GM21515 (cell line): ENCODE measurements around the gene APC2.
"Not testable (repeated sequence)": the region's sequence is repeated elsewhere in the genome, so short reads cannot be mapped to it uniquely, and the experiment has no call there.

Source experiments
- ATAC-seq: cut with Tn5 transposase; IDR thresholded peaks from one replicate; pipeline ENCODE4 v1.9.1; 2021; ENCODE audit not compliant: unreplicated experiment

The APC2 gene

DNA sequence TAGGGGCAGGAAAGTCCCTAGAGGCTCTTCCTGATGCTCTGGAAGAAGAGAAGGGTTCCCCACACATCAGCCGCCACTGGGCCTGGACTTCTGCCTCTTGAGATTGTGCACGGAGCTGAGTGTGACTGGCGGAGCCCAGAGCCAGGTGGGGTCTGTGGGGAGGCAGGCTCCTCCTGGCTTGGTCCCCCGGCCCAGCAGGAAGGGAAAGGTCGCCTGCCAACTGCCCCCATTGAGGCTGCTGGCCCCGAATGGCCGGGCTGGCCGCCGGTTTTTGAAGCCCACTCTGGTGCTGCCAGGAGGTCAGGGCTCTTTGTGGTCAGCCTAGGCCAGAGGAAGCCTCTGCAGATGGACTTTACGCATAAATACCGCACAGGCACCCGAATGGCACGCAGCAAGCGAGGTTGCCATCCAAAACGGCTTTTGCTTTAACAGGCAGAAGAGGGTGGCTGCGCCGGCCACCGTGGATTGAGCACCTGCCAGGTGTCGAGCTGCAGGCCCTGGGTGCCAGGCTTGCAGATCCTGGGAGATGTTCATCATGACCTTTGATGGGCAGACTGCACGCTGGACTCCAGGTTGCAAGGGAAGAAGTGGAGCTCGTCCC lies 37.5 kb upstream of the APC2 start:
- no peak for ATAC-seq

DNA sequence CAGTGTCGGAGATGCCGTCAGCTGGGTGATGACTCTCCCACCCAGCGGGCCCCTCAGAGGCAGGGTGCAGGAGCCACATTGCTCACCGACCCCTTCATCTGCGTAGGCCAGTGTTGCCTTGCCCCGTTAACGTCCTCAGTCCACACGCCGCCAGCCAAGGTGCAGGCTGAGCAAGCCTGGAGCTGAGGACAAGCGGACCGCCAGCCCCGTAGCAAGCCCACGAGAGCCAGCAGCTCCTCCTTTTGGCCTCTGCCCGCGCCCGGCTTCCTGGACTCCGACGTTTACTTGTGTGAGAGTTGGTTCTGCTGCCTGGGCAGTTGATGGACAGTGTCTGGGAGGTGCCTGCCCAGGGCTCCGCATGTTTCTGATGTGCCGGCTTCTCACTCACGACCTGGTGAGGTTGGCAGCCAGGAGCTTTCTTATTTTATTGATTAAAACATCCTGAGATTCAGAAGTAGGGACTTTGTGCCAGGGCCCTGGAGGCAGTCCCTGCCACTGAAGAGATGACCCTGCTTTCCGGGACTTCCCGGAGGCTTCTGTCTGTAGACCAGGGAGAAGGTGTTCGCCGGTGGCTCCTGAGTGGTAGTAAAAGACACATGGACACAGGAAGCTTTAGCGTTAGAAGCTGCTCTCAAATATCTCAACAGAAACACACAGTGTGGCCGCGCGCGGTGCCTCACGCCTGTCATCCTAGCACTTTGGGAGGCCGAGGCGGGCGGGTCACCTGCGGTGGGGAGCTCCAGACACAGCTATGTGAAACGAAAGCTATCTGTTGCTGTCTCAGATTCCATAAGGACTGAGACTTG lies 36.7 kb upstream of the APC2 start:
- ATAC-seq, result no peak

DNA sequence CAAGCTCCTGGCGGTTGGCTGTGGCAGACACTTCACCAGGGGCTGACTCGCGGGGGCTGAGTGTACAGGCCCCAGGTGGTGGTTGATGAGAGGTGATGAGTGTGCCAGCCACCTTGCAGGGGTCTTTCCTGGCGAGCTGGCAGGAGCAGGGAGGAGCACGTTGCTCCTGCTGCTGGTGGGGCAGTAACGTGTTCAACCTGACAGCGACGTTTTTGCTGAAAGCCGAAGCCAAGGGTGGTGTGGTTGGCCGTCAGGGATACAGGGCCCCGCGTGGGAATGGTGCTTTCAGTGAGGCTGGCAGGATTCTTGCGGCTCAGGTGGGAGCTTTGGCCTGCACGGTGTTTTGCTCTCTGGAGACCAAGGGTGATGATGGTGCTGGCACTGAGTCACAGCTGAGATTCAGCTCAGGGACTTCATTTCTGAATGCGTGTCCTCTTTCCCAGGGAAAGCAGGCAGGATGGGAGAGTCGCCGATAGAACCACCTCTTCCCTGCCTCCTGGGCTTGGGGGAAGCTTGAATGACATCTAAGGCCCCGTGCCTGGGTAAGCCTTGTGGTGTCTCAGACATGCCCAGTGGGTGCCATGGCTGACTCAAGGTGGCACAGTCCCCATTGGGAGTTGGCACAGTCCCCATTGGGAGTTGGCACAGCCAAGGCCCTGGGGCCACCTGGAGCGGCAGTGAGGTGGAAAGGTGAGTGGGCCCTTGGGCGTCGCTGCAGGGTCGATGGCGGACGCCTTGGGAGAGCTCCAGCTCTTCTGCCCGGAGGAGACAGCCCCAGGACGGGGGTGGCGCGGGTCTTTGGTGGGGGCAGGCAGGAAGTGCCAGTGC lies 33.7 kb upstream of the APC2 start:
- ATAC-seq, result no peak

DNA sequence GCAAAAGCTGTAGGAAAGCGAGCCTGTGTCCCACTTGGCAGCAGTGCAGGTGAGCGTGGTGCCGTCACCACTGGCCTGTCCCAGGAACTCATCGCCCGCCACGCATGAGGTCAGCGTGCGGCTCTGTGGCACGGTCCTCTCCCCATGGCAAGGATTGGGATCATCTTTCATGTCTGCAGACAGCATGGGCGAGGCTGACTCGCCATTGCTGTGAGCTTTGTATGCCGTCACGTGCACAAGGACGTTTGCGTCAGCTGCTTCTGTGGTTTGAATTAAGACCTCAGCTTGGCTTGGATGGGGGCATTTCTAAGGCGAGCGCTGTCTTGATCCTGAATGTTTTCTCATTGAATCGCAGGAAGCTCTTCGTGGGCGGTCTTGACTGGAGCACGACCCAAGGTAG lies 32.8 kb upstream of the APC2 start:
- no peak for ATAC-seq

DNA sequence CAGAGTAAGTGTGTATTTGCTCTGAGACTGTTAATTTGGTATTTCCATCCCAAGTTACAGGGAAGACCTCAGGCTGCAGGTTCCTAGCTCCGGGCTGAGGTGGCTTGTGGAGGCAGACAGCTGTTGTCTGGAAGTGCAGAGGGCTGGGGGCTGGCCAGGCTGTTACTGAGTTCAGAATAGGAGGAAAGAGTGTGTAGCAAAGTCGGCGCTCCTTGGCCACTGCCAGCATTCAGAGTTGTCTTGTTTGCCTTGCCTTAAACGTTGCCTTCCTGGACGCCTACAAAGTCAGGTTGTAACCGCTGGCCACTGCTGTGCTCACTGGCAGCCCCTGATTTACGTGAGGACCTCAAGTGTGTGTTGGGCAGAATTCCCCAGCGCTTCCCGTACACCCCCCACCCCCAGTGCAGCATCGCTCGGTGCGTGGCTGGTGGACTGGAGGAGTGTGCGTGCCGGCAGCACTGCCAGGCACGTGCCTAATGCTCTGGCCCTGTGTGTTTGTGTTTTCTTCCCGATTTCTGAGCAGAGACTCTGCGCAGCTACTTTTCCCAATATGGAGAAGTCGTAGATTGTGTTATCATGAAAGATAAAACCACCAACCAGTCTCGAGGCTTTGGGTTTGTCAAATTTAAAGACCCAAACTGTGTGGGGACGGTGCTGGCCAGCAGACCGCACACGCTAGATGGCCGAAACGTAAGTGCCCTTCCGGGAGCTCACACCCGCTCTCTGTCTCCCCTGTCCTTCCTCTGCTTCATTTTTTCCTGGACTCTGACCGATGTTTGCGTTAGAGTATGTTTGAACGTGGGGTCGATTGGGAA lies 32.0 kb upstream of the APC2 start:
- no peak for ATAC-seq

DNA sequence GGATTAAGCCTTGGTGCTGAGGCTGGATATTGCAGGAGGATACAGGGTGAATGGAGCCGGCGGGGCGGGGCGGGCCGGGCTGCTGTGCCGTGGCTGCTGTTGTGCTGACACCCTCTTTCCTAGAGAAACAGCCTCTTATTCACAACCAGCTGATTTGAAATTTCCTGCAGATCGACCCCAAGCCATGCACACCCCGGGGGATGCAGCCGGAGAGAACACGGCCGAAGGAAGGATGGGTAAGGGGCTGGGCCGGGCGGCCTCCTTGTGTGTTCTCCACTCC lies 31.5 kb upstream of the APC2 start:
- ATAC-seq, result no peak

DNA sequence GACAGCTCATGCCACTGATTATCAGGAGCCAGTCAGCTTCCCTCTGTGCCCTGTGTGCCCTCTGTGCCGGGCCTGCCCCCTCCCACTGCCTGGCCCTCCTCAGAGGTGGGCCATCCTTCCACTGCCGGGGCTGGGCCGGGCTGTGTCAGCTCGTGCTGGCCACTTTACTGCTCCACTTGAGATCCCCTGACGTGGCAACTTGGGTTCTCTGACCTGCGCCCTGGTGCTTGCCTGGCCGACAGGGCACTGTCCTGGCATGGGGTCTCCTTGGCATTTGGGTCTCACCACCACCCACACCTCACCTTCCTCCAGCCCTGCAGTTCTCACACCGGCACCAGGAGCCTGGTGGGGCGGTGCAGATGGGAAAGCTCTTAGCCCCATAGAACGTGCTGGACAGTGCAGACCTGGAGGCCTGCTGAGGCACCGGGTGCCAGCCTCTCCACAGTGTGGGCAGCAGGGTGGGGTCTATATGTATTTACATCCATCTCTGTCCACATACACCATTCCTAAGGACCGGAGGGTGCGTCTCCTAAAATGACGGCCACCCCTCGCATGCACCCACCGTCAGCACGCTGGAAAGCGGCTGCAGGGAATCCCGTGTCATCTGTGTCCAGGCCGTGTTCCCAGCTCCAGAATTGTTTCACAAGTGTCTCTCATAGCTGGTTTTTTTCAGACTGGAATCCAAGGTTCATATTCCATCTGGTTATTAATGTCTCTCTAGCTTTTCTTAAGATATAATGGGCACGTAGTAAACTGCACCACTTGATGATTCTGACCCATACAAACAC lies 30.8 kb upstream of the APC2 start:
- no peak for ATAC-seq

DNA sequence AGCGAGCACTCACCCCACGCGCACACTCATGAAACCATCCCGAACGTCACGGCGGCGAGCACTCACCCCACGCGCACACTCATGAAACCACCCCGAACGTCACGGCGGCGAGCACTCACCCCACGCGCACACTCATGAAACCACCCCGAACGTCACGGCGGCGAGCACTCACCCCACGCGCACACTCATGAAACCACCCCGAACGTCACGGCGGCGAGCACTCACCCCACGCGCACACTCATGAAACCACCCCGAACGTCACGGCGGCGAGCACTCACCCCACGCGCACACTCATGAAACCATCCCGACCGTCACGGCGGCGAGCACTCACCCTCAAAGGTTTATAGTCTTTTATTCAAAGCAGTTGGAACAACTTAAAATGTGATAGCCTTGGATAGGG lies 29.8 kb upstream of the APC2 start:
- not testable (repeated sequence) for ATAC-seq

DNA sequence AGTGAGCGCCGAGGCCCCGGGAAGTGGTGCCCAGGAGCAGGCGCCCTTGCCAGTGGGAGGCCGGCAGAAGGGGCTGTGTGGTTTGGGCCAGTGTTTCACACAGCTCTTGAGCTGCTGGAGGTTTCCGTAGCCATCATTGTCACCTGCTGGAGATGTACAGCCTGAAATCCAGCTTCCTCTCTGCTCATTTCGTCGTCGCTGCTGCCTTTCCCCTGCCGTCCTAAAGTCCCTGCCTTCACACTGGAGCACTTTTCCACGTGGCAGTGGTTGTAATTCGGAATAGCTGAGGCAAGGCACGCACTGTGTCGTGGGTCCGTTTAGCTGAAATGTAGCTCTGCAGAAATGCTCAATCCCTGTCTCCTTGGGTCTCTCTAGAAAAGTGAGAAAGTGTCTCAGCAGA lies 29.3 kb upstream of the APC2 start:
- ATAC-seq, result no peak

DNA sequence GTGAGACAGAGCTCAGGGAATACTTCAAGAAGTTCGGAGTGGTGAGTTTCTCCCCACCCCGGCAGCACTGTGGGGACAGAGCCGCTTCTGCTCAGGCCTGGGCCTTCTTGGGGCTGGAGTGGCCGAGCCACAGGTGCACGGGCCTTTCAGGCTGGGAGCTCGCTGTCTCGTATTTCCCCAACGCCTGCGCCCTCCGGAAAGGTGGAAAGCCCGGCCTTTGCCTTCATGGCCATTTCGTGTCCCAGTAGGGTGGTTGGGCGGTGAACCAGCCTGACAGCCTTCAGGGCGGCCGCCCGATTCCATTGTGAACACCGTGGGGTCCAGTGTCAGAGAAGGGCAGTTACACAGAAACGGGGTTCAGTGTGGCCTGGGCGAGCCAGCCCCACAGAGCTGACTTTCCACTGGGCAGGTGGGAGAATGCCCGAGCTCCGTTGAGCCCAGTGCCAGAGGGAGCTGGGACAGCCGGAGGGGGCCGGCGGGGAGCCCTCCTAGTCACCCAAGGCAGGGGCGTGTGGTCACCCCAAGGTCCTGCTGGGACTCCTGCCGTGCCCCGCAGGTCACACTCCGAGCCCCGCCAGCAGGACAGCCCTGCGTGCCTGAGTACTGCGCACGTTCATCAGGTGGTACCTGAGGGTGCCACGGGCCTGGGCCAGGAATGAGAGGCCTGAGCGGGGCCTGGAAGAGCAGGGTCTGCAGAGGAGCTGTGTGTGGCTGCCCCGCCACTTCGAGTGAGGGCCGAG lies 28.5 kb upstream of the APC2 start:
- ATAC-seq, result no peak

DNA sequence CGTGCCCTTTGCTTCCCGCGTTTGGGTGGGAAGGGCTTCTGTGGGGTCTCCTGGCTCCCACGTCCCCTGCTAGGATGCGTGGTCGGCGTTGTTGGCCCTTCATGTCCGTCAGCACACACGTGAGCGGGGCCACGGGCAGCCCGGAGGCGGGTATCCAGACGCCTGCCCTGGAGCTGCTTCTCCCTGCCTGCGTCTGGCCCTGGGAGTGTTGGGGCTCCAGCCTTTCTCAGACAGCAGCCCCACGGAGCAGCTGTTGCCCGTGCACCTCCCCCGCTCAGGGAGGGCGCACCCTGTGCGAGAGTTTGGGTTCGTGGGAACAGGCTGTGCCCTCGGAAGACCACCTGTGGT lies 28.0 kb upstream of the APC2 start:
- ATAC-seq, result no peak

DNA sequence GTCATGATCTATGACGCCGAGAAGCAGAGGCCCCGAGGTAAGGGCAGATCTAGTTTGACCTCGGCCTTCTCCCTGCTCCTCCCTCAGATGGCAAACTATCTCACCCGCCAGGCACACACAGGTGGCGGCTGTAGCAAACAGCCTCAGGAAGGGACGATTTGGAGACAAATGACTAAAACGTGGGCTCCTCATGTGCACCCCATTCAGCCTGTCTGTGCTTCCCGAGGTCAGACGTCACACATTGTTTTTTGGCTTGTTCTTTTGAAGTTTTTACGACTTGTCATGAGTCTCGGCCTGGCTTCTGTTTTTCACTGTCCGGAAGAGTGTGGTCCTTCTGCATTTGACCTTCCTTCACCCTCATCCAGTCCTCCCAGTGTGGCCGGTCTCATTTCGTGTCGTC lies 27.6 kb upstream of the APC2 start:
- no peak for ATAC-seq

DNA sequence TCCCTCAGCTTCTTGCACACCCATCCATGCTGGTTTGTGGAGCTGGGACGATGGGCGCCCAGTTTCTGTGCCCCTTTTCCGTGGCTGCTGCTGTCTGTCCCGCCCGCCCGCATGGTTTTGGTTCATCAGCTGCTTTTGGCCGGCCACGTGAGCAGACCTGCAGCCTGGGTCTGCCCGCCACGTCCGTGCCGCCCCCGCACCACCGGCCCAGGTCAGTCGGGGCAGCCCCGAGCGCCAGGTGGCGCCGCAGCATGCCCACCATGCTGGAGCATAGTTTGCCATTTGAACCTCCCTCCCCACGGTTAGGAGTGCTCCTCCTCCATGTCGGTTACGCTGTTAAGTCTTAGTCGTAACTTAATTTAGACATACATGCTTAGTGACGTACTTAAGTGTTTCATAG lies 27.0 kb upstream of the APC2 start:
- ATAC-seq, result no peak

DNA sequence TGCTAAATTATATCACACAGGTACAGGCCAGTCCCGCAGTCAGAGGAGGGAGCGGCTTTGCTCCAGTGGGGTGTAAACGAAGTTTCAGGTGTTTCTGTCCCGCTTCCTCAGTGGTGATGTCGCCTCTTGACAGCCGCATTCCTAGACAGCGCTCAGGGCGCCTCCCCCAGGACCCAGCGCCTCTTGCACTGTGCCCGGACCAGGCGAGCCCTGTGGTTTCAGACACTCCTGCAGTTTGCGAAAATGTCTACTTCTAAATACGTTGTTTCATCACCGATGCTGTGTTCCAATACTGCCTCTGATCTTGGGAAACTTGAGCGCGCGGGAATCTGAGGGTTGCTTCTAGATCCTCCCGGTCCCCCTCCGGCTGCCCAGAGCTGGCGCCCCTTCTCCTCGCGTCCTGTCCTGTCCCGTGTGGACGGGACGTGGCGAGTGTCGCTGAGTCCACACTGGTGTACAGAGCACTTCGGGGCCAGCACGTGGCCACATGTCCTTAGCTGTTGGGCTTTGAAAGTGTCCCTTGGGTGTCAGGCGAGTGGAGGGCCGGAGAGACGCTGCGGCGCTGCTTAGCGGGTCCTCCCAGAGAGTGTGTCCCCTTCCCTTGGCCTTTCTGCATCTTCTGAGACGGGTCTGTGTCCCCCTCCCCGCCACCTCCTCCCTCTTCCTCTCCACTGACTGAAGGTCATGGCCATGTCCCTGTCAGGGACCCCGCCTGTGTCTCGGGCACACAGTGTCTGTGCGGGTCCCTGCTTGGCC lies 26.3 kb upstream of the APC2 start:
- ATAC-seq, result no peak

DNA sequence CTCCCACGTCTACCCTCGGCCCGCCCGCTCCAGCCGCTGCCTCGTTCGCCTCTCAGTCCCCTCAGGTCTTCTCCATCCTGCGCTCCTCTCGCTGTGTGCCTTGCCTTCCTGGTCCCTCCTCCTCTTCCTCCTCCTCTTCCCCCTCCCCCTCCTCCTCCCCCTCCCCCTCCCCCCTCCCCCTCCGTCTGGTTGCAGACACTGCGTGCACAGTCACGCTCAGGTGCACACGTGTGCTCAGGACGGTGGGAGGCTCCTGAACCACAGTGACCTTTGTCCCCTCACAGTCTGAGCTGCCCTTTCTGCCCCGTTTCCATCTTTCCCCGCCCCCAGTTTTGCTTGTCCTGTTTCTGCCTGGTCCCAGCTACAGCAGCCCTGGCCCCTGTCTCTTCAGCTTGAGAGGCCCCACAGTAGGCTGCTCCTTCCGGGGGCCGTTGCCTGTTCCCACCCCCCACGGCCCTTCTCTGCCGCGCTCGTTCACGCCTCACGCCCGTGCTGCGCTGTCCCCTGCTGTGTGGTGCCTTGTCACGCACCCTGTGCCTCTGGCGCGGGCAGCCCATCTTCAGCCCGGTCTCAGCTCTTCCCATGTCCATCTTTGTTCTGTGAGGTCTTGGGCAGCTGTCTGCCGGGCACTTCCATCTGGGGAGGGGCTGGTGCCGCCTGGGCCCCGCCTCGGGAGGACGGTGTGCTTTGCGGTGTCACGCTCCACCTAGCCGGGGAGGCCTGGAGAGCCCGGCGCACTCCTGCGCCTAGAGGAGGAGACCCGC lies 25.5 kb upstream of the APC2 start:
- no peak for ATAC-seq

DNA sequence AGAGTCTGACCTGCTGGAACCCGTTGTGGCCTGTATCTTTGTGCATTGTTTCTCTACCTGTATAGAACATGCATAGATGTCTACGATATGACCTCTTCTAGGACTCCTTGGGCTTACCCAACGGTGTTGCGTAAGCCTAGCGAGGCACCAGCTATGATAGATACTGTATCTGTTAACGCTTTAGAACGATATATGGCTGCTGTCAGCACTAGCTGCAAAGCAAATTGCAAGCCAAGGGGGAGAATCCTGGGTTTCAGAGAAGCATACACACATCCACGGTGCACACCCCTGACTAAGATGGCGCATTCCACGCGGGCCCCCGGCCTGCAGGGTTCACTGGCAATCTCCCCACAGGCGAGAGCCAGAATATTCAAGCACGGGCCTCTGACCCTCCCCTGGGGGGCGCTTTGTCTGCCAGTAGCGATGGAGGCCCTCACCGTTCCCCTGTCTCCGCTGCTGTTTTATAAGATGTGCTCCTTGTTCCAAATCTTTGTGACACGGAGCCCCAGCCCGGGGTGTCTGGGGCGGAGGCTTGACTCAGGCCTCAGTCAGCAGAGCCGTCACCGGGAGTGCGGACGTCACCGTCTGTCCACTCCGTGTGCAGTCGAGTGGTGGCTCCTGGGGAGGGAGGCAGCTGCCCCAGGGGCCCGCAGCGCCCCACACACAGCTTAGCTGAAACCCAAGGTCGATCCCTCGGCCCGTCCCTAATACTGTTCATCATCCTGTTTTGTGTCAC lies 24.7 kb upstream of the APC2 start:
- no peak for ATAC-seq

DNA sequence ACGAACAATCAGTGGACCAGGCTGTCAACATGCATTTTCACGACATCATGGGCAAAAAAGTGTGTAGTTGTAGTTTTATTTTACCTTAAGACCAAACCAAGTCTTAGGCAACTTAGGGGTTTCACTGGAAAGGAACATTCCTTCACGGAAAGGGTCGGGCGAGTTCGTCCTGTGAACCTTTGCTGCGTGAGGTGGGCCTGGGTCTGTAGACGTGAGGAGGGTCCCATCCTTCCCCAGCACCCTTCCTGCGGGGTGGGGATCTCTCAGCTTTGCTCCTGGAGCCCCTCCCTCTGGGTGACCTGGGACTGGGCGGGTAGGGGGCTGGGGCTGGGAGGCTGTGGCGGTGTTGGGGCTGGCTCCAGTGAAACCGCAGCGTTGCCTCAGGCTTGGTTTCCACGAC lies 24.0 kb upstream of the APC2 start:
- no peak for ATAC-seq

DNA sequence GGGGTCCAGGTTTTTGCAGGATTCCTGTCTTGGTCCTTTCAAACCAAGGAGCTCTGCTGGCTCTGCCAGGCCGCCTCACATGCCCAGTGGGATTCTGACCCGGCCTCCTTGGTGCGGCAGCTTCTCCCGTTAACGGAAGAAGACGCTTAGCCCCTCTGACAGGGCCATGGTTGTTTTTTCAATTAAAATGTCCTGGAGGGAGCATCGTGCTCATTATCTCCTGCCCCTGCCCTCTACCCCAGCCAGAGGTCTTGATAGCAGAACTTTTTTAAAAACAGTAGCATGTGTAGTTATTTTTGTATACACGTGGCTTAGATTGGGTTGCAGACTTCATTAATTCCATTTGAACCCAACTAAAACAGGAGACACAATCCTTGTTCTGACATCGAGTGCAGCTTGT lies 23.2 kb upstream of the APC2 start:
- no peak for ATAC-seq
